Forelimb muscle (tissue), 1 donor: Measurements from ENCODE around the gene ADA. TPM values are rescaled to one million over a fixed set of nuclear protein-coding genes. Genes with fewer than 3 reads are reported as not detected.

ENCODE experiments used
- DNase-seq: peaks from one replicate; pipeline ENCODE4 v3.0.0-alpha.2; 2013; ENCODE audit warnings: low read depth
- polyA plus RNA-seq: library from polyadenylated mRNA; unstranded; fragments of 120-200 nt; gene quantifications from one replicate; pipeline ENCODE4 v1.2.1, GENCODE V29; 2013; ENCODE audit not compliant: insufficient read length

The ADA gene
- polyA plus RNA-seq, 1 donor, result 5.8 TPM

- no peak for DNase-seq
Observed at GRCh38 chr20:44580581-44581268, 70.8 kb downstream of the ADA start.

- DNase-seq, result no peak
Observed at GRCh38 chr20:44579313-44580081, 72.0 kb downstream of the ADA start.

GRCh38 chr20:44576297-44576696 lies 75.2 kb downstream of the ADA start:
- no peak for DNase-seq

DNA sequence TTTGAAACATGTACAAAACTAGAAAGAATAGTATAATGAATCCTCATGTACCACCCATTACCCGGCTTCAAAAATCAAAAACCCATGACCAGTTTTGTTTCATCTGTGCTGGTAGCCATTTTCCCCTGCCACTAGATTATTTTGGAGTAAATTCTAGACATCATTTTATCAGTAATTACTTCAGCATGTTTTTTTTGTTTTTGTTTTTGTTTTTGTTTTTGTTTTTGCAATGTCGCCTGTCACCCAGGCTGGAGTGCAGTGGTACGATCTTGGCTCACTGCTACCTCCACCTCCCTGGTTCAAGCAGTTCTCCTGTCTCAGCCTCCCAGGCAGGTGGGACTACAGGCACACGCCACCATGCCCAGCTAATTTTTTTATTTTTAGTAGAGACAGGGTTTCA lies 77.1 kb downstream of the ADA start:
- DNase-seq, result no peak

- no peak for DNase-seq
Observed at GRCh38 chr20:44573501-44573869, 78.0 kb downstream of the ADA start.

GRCh38 chr20:44572551-44573500 lies 78.7 kb downstream of the ADA start:
- no peak for DNase-seq

- DNase-seq, result no peak
Observed at GRCh38 chr20:44571362-44571988, 80.0 kb downstream of the ADA start.

DNA sequence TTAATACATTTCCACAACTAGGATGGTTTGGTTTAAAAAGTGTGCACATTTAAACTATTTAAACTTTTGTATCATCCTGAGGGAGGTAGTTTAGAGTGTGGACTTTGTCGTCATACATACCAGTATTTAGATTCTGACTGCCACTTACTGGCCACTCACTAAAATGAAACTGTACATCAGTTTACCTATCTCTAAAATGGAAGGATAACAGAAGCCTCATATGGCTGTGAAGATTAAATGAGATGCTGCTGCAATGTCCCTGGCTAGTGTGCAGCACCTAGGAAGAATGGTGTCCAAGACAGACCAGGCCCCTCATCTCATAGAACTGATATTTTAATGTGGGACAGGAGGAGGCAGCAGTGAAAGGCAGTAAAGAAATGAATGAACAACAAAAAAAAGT lies 81.1 kb downstream of the ADA start:
- DNase-seq, result no peak

Other genes starting within 250 kb of the ADA start
- gene TTPAL, start 175.8 kb downstream of the ADA start, polyA plus RNA-seq, result 4.1 TPM
- gene SERINC3, start 129.6 kb downstream of the ADA start, polyA plus RNA-seq, result 52.6 TPM
- 48.1 TPM for gene PKIG, start 69.1 kb downstream of the ADA start, polyA plus RNA-seq
- gene CCN5, start 63.7 kb upstream of the ADA start, polyA plus RNA-seq, result 0.06 TPM
- 0.20 TPM for gene KCNK15, start 94.2 kb upstream of the ADA start, polyA plus RNA-seq
- gene RIMS4, start 158.8 kb upstream of the ADA start, polyA plus RNA-seq, result 7.6 TPM
- gene YWHAB, start 234.0 kb upstream of the ADA start, polyA plus RNA-seq, result 91.6 TPM